Hematopoietic multipotent progenitor cell treated with erythropoietin and hydrocortisone succinate and interleukin-3 and kit ligand, for 8 days (in vitro differentiated cells): ENCODE results near the gene C1QTNF2.
"Not testable (repeated sequence)": the region's sequence is repeated elsewhere in the genome, so short reads cannot be mapped to it uniquely, and the experiment has no call there.

Source experiments
- DNase-seq: peaks from one replicate; pipeline ENCODE4 v3.0.0-alpha.2; 2015

The C1QTNF2 gene

DNA sequence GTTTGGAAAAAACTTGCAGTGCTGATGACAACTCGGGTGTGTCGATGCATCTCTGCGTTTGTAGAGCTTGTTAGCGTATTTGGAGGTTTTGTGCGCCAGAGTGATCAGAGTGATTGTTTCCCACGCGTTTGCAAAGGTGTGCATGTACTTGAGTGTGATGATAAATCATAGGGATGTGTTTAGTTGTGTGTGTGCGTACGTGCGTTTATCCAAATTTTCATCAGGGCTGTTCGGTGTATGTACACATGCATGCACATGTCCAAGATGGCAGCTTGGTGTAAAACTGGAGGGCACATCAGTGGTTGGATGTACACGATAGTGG, 248 bp upstream of the C1QTNF2 start:
- no peak for DNase-seq

DNA sequence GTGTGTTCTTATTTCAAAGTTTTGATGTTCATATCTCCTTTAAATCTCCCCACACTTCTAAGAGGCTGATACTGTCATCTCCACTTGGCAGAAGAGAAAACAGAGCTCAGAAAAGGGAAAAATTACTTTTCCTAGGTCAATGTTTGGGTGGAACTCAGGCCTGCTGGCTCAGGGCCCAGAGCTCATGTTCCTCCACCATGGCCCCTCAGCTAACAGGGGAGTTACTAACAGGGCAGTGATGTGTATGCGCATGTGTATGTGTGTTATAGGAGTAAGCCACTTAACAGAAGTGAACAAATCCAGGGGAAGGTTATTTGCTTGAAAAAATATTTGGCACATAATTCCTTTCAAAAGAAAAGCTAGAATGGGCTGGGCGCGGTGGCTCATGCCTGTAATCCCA, 2.5 kb downstream of the C1QTNF2 start:
- DNase-seq, result no peak

- peak; percentile 47 for DNase-seq
Measured at GRCh38 chr5:160367261-160367660, 3.2 kb downstream of the C1QTNF2 start.

DNA sequence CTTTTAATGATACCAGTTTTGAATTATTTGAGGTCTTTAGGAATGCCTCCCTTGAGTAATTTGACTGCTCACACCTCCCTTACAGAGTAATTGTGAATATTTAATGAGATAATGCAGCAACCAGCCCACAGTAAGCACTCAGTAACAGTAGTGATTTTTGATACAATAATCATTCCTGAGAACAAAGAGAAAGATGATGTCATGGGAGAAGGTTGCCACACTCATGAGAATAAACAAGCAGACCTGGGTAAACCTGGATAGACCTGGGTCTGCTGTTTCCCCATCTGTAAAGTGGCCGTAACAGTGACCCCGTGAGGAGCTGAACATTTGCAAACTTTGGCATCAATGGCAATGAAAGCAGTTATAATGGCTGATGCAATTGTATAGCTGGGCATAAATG, 4.2 kb downstream of the C1QTNF2 start:
- DNase-seq, result no peak

DNA sequence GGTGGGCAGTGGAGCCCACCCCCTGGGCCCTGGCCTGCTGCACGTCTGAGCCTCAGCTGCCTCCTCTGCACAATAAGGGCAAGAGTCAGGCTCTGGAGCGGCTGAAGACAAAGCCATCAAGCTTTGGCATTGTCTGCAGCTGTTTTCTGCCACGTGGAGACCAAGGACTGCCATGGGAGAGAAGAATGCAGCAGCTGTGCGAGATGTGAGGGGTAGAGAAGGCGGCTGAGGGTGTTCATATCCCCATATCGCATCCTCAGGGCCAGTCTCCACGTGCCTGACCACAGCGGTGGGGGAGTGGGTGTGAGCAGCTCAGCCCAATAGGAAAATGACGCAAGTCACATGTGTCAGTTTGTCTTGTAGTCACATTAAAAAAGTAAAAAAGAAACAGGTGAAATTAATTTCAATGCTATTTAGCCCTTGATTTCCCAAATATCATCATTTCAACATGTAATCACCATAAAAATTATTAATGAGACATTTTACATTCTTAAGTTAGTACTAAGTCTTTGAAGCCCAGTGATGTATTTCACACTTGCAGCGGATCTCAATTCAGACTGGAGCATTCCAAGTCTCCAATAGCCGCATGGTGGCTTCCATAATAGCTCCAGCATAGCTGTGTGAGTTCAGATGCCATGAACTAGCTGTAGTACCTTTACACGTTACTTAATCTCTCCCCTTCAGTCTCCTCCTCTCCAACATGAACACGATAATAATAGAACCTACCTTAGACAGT, 6.6 kb downstream of the C1QTNF2 start:
- DNase-seq, result no peak

- DNase-seq, result no peak
Measured at GRCh38 chr5:160363211-160363610, 7.2 kb downstream of the C1QTNF2 start.

GRCh38 chr5:160361624-160362228, 8.7 kb downstream of the C1QTNF2 start:
- DNase-seq, result no peak

- no peak for DNase-seq
Measured at GRCh38 chr5:160360310-160360709, 10.1 kb downstream of the C1QTNF2 start.

- DNase-seq, result peak; percentile 36
Measured at GRCh38 chr5:160359816-160360215, 10.6 kb downstream of the C1QTNF2 start.

DNA sequence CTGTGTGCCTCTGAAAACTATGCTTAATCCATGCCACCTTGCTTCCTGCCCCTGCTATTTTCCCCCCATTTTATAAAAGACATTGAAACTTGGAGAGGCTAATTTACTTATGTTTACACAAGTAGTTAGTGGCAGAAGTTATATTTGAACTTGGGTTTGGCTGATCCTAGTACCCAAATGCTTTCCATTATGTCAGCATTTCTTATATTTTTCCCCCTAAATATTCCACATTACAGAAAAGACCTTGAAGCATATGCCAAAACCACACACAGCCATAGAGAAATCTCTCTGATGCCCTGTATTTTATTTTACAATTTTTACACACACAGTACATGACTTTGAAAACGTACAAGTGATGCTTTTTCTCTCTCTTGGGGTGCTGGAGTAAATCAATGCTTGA, 11.2 kb downstream of the C1QTNF2 start:
- no peak for DNase-seq

DNA sequence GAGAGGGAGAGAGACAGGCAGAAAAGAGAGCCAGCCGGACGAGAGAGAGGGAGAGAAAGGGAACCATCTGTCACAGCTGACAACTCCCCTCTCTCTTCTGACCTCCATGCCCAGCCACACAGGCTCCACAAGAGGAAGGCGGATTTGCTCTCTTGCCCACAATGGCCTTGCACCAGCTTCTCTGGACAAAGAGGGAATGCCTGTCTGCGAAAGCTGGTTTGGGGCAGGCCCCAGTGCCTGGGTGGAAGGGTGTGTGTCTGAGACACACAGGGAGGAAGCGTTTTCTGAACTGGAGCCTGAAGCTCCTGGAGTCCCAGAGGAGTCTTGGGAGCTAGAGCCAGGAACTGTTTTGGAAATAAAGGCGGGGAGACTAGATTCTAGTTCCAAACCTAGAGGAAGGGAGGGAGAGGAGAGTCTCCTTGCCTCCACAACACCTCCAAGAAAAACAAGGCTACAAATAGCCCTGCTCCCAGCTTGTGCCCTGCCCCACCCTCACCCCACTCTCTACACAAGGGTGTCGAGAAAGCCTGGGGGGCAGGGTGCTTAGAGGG, 12.5 kb downstream of the C1QTNF2 start:
- no peak for DNase-seq

- no peak for DNase-seq
Measured at GRCh38 chr5:160357394-160357793, 13.0 kb downstream of the C1QTNF2 start.

GRCh38 chr5:160356550-160357347, 13.7 kb downstream of the C1QTNF2 start:
- no peak for DNase-seq

GRCh38 chr5:160354666-160355065, 15.8 kb downstream of the C1QTNF2 start:
- no peak for DNase-seq

DNA sequence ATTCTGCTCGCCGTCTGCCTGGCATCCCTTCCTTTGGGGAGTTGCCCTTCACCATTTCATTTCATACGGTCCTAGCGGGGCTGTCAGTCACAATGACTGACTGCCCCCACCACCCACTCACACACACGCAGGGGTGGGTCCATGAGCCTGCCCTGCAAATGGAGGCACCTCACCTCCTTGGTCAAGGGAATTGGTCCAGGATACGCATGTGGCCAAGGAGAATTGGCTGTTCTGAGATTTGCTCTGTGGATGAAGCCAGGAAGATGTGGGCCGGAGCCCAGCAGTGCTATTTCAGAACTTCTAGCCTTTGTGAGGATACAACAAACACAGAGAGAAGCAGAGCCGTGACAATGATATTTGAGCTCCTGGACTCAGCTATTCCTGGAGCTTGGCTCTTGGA, 17.0 kb downstream of the C1QTNF2 start:
- no peak for DNase-seq

GRCh38 chr5:160352308-160352707, 18.1 kb downstream of the C1QTNF2 start:
- DNase-seq, result no peak

GRCh38 chr5:160349935-160350303, 20.5 kb downstream of the C1QTNF2 start:
- DNase-seq, result no peak

DNA sequence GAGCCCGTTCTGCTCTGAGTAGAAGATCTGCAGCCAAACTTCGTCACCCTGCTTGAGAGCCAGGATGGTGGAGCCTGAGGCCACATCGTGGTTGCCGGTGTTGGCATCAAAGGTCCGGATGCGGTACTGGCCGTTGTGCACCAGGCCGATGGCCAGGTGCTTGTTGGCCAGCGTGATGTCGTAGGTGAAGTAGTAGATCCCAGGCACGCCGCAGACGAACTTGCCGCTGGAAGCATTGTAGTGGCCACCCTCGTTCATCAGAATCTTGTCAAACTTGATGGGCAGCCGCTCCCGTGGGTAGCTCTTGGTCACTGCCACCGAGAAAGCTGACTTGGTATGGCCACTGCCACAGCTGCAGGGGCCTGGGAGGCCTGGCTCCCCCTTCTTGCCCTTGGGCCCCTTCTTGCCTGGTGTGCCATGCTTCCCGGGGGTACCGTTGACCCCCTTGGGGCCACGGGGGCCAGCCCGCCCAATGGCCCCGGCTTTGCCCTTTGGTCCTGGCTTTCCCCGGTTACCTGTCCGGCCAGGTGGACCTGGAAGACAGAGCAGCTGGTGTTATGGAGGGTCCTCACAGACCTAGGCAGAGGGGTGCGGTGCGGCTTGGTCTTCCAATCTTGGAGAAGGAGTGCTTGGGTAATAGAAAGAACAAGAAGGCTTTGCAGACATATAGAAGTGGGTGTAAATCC, 21.0 kb downstream of the C1QTNF2 start:
- DNase-seq, result no peak

- DNase-seq, result peak; percentile 97
Measured at GRCh38 chr5:160348080-160348479, 22.3 kb downstream of the C1QTNF2 start.

- DNase-seq, result no peak
Measured at GRCh38 chr5:160347448-160347847, 23.0 kb downstream of the C1QTNF2 start.

DNA sequence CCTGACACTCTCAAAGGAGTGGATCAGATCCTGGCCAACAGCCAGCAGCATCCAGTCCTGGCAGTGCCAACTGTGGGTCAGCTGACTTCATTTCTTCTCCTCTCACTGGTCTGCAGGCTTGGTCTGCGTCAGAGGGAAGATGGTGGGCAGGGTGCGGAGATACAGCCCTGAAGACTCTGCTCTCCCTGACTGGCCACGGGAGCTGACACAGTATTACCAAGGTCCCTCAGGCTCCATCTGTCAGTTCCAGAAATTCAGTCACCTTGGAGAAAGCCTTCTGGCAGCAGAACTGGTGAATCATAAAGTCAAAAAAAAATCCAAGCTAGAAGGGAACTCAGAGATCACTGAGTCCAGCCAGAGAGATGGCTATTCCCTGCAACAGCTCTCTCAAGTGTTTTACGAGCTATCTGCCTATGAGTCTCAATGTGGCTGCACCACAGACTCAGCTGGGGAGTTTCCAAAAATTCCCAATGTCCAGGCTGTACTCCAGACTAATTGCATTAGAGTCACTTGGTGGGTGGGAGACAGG, 27.9 kb downstream of the C1QTNF2 start:
- no peak for DNase-seq

GRCh38 chr5:160341309-160341870, 29.0 kb downstream of the C1QTNF2 start:
- peak; percentile 79 for DNase-seq

DNA sequence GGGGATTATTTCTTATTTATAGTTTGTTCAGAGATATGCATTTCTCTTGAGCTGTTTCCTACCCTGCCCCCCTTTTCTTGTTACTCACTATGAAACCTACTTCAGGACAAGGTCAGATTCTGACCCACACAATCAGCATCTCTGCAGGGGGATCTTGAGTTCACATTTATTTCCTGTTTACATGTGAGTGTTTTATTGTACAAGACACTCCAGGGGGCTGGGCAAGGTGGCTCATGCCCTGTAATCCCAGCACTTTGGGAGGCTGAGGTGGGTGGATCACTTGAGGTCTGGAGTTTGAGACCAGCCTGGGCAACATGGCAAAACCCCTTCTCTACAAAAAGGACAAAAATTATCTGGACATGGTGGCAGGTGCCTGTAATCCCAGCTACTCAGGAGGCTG, 29.9 kb downstream of the C1QTNF2 start:
- DNase-seq, result not testable (repeated sequence)
